ENCODE measurements around the gene MPO. TPM values are rescaled to one million over a fixed set of nuclear protein-coding genes. Genes with fewer than 3 reads are reported as not detected.

The MPO gene
- total RNA-seq, 4 donors from 2014 or later: 0.10 TPM; not detected in 3

DNA sequence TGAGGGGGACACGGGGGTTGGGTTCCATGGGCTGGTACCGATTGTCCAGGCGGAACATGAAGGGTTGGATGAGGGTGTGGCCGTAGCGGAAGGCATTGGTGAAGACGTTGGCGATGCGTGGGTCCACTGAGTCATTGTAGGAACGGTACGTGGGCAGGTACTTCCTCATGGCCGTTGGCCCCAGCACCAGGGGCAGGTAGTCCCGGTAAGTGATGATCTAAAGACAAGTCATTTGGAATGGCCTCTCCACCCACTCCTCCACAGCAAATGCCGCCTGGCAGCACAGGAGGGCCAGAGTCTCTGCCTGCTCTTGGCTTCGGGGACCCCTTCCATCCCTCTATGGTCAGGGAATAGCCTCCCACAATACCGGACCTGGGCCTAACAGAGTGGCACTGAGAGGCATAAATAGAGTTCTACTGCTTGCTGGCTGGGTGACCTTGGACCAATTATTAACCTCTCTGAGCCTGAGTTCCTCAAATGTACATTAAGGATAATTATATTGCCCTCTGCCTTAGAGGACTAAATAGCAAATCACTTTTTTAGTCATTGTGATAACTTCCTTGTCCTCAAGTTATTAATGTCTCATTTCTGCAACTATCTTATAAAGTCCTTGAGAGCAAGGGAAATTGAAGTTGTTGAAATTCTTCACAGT is 7.2 kb downstream of the MPO start:
- intact Hi-C loops (cut with DNase I; ENCODE audit: low total_unique reads): no loop called here
- no peak overlapping the region for H3K4me3 ChIP-seq (ENCODE audit: low read depth, poor library complexity, severe bottlenecking)
- WGBS, 2 donors: 76 to 77% methylated on average over 15 of the region's 15 CpGs

DNA sequence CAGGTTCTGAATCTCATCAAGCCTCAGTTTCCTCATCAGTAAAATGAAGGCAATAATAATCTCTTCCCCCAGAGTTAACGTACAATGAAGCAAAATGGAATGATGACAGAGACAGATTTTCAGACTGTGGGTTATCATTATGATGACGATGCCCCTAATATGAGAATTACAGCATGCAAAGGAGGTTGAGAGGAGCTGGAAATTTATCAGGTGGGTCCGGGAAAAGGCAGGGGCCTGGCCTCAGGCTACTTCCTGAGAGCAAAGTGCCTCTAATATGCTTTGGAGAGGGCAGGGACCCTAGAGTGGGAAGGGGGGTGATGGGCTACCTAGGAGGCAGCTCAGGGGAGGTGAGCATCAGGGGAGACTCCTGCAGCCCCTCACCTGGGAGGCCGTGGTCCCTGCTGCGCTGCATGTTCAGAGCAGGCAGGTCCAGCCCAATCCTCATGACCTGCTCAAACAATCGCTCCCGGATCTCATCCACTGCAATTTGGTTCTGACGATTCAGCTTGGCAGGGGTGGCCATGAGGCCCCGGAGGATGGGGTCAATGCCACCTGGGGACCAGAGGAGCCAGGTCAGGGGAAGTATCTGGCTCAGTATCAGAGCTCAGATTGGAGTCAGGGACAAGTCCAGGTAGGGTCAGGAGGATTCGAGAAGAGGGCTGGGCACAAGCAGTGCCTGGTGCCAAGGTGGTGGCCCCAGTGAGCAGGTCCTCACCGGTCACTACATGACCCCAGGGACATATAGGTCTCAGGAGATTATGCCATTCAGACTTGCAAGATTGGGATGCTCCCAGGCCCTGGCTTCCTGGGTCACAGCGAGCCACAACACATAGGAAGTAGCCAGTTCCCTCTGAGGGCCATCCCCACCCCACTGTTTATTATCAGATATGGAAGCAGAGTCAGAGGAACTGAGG is 8.1 kb downstream of the MPO start:
- TF ChIP-seq POLR2A (IDR thresholded peaks at IDR 0.05): no peak
- TF ChIP-seq, protein P1, sequence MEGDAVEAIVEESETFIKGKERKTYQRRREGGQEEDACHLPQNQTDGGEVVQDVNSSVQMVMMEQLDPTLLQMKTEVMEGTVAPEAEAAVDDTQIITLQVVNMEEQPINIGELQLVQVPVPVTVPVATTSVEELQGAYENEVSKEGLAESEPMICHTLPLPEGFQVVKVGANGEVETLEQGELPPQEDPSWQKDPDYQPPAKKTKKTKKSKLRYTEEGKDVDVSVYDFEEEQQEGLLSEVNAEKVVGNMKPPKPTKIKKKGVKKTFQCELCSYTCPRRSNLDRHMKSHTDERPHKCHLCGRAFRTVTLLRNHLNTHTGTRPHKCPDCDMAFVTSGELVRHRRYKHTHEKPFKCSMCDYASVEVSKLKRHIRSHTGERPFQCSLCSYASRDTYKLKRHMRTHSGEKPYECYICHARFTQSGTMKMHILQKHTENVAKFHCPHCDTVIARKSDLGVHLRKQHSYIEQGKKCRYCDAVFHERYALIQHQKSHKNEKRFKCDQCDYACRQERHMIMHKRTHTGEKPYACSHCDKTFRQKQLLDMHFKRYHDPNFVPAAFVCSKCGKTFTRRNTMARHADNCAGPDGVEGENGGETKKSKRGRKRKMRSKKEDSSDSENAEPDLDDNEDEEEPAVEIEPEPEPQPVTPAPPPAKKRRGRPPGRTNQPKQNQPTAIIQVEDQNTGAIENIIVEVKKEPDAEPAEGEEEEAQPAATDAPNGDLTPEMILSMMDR (IDR thresholded peaks at IDR 0.05): no peak
- no peak overlapping the region for H3K4me3 ChIP-seq (ENCODE audit: low read depth, poor library complexity, severe bottlenecking)
- 87 to 88% methylated on average over 12 of the region's 12 CpGs for WGBS, 2 donors
- peak in 1 of 2 donors; percentile 71 for DNase-seq (ENCODE audit: low spot score in 2 of 2)
- intact Hi-C loops (cut with DNase I; ENCODE audit: low total_unique reads): no loop called here

More for the DNA sequence above, 7.2 kb downstream of the MPO start:
- TF ChIP-seq, protein P1 (IDR thresholded peaks at IDR 0.05): no peak
- TF ChIP-seq POLR2A (IDR thresholded peaks at IDR 0.05): no peak
- DNase-seq (ENCODE audit: low spot score in 2 of 2): peak in 1 of 2 donors; percentile 66

- H3K4me3 ChIP-seq (ENCODE audit: low read depth, poor library complexity, severe bottlenecking): no peak overlapping the region
- intact Hi-C loops (cut with DNase I; ENCODE audit: low total_unique reads): no loop called here
- TF ChIP-seq, protein P1 (IDR thresholded peaks at IDR 0.05): no peak
- TF ChIP-seq POLR2A (IDR thresholded peaks at IDR 0.05): no peak
- WGBS, 2 donors: 83 to 91% methylated on average over 15 to 21 of the region's 21 CpGs
- no peak for DNase-seq (ENCODE audit: low spot score in 2 of 2)
These were observed 9.4 kb downstream of the MPO start for GRCh38 chr17:58271216-58271931.

- intact Hi-C loops (cut with DNase I; ENCODE audit: low total_unique reads): no loop called here
- peak in 1 of 2 donors; percentile 53 for DNase-seq (ENCODE audit: low spot score in 2 of 2)
- TF ChIP-seq, protein P1 (IDR thresholded peaks at IDR 0.05): no peak
- TF ChIP-seq POLR2A (IDR thresholded peaks at IDR 0.05): no peak
- H3K4me3 ChIP-seq (ENCODE audit: low read depth, poor library complexity, severe bottlenecking): no peak overlapping the region
- WGBS, 2 donors: 77 to 83% methylated on average over 15 of the region's 15 CpGs
These were observed 10.1 kb downstream of the MPO start for GRCh38 chr17:58270476-58271215.
